GM19452 (cell line): ENCODE measurements around the gene INTS15.
"Not testable (repeated sequence)": the region's sequence is repeated elsewhere in the genome, so short reads cannot be mapped to it uniquely, and the experiment has no call there.

Experiments
- ATAC-seq: cut with Tn5 transposase; IDR thresholded peaks from one replicate; pipeline ENCODE4 v1.9.1; 2021; ENCODE audit not compliant: unreplicated experiment

INTS15 gene

DNA sequence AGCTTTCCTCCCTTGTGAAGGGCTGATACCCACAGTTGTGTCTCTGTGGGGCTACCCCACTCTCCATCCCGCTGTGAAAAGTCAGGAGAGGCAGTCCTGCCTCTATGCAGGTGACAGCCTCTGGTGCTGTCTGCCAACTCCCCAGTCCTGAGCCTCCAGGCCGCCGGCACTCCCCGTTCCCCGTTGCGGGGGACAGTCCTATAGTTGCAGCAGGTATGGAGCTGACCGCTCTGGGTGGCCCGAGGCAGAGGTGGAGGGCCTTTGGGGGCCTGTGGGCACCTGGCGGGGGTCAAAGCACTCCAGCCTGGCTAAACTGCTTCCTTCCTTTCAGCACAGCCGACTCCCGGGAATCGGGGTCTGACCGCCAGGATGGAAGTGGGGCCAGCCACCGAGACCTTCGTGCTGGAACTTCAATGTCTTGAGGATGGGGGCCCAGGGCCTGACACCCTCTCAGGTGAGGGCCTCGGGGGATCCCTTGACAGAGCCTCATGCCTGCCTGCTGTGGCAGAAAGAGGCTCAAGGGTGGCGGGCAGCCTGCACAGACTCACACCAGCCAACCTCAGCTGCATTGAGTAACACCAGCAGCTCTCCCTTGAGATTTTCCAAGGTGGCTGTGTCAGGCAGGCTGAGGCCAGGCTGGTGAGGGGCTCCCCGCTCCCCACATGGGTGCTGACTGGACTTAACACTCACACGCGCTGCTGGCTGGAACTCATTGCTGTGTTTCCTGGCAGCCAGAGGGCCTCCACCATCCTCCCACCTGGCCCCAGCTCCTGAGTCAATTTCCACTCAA, 27.2 kb downstream of the INTS15 start:
- no peak for ATAC-seq

DNA sequence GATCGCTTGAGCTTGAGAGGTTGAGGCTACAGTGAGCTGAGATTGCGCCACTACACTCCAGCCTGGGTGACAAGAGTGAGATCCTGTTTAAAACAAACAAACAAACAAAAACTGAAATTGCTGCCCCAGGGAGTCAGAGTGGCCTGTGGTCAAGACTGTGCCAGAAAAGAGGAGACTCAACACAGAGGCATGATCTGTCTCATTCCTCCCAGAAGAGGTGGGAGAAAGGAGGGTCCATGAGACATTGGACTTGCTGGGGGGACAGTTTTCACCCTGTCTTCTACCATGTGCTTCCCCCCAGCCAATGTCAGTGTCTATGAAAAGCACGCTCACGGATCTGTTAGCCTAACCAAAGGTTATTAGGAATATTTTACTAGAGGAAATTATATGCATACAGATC, 28.8 kb downstream of the INTS15 start:
- ATAC-seq, result no peak

DNA sequence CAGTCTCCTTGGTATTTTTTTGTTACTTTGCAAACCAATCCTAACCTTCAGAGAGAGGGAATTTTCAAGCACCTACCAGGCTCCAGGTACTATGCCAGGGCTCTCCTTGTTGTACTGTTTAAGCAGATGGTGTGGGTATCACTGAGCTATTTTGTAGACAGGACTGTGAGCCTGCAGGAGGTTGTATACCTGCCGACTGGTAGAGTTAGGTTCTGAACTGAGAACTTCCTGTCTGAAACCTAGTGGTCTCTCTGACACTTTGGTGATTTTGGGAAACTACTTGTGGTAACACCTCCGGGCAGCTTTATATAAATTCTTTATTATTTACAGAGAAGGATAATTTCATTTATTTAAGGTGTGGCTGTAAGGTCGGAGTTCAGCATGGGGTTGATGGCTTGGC, 30.1 kb downstream of the INTS15 start:
- no peak for ATAC-seq

DNA sequence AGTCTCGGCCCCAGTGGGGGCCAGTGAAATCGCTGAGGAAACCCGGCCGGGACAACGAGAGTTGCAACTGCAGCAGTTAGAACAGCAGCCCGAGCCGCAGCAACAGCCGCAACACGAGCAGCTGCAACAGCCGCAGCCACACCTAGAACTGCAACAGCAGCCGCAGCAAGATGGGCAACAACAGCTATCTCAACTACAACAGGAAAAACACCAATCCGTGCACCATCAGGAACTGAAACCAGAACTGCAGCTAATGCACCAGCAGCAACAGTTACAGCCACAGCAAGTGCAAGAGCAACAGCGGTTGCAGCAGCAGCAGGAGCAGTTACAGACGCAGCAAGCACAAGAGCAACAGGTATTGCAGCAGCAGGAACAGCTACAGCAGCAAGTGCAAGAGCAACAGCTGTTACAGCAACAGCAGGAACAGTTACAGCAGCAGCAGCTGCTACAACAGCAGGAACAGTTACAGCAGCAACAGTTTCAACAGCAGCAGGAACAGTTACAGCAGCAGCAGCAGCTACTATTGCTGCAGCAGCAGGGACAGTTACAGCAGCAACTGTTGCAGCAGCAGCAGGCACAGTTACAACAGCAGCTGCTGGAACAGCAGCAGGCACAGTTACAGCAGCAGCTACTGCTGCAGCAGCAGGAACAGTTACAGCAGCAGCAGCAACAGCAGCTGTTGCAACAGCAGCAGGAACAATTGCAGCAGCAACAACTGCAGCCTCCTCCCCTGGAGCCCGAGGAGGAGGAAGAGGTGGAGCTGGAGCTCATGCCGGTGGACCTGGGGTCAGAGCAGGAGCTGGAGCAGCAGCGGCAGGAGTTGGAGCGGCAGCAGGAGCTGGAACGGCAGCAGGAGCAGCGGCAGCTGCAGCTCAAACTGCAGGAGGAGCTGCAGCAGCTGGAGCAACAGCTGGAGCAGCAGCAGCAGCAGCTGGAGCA, 31.6 kb downstream of the INTS15 start:
- no peak for ATAC-seq

DNA sequence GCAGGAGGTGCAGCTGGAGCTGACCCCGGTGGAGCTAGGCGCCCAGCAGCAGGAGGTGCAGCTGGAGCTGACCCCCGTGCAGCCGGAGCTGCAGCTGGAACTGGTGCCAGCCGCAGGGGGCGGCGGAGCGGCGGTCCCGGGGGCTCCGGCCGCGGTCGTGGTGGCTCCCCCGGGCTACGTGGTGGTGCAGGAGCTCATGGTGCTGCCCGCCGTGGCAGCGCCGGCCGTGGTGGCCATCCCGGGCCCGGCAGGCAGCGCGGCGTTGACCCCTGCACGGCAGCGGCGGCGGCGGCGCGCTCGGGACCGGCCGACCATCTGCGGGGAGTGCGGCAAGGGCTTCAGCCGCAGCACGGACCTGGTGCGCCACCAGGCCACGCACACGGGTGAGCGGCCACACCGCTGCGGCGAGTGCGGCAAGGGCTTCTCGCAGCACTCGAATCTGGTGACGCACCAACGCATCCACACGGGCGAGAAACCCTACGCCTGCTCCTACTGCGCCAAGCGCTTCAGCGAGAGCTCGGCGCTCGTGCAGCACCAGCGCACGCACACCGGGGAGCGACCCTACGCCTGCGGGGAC, 32.4 kb downstream of the INTS15 start:
- ATAC-seq, result no peak

DNA sequence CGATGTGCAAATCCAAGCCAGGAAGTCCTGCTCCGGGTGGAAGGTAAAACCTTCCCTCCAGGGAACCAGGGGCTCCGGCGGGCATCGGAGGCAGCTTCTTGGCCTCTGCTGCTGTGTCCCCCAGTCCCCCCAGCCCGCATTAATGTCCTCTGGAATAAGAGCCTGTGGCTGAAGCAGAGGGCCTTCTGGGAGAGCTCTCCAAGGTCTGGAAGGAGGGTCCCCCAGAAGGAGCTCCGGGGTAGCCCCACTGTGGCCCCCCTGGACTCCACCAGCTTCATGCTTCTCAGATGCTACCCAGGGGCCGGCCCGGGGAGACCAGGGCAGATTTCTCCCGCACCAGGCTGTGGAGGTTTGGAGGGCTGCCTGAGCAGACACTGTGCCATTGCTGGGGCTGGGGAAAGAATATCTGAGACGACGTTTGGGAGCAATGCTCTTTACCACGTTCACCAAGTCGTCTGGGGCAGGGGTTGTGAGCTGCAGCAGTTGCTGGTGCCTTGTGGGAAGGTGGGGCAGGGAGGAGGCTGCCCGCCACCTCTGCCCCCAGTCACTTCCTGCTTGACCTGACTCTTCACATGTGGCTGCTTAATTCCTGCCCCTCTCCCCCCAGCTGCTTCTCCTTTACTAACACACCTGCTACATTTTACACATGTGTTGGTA, 33.9 kb downstream of the INTS15 start:
- ATAC-seq, result peak; percentile 59

DNA sequence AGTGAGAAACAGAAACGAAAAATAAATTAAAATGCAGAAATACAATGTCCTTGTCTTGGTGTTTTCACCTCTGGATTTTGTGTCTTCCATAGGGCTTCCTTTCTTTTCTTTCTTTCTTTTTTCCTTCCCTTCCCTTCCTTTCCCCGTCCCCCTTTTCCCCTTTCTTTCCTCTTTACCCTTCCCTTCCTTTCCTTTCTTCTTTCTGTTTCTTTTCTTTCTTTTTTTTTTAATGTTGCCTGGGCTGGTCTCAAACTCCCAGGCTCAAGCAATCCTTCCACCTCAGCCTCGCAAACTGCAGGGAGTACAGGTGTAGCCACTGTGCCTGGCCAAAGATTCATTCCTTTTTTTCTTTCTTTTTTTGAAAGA, 34.4 kb downstream of the INTS15 start:
- ATAC-seq, result no peak

DNA sequence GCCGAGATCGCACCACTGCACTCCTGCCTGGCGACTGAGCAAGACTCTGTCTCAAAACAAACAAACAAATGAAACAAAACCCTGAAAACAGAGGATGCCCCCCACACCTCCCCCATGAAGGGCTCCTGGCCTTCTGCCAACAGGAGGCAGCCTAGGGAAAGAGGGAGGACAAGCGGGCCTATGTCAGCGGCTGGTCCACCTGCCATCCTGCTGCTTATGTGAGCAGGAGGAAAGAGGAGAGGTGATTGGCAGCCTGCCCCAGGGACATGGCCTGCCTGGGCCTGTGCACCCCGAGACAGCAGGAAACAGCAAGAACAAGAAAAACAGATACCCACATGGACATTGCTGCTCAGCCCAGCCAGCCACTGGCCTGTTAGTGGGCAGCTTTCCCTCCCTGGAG, 38.2 kb downstream of the INTS15 start:
- no peak for ATAC-seq

DNA sequence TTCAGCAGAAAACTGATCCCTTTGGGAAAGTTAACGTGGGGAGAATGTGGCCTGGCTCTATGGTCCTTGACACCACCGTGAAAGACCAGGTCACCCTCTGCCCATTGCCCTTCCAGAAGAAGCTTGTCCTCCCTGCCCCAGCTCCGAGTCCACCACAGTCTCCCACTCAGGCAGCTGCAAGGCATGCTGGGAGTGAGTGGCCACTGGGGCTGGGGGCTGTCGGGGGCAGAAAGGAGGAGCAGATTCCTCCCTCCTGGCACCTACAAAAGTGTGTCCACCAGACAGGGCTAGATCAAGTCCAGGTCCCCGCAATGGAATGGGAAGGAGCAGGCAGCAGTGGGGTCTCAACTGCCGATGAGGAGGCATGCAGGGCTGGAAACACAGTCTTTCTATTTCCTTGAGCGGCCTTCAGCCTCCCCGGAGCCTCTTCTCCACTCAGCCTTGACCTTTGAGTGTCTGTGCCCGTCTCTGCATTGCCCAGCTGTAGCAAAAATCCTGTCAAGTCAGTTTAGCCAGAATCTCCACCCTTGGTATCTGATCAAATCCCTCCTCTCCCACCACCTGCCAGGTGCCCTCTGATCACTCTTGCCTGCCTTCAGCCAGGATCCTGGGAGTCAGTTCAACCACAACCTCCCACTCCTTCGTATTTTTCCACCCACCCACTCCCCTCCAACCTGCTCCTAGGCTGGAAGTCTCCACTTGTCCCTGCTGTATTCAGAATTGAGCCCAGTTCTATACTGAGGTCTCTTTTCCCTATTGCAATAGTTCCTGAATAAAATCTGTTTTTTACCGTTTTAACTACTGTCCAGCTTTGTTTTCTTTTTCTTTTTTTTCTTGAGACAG, 40.4 kb downstream of the INTS15 start:
- ATAC-seq, result no peak

DNA sequence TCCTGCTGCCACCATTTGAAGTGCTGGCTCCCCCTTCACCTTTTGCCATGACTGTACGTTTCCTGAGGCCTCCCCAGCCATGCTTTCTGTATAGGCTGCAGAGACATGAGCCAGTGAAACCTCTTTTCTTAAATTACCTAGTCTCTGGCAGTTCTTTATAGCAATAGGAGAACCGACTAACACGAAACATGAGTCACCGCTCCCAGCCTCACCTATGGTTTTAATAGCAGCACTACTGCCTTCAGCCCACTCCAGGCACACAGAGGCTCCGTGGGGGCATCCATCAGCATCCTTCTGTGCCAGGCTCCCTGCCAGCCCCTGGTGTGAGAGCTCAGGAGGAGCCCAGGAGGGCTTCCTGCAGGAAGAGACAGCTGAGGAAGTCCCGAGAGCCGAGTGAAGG, 41.8 kb downstream of the INTS15 start:
- ATAC-seq, result no peak

DNA sequence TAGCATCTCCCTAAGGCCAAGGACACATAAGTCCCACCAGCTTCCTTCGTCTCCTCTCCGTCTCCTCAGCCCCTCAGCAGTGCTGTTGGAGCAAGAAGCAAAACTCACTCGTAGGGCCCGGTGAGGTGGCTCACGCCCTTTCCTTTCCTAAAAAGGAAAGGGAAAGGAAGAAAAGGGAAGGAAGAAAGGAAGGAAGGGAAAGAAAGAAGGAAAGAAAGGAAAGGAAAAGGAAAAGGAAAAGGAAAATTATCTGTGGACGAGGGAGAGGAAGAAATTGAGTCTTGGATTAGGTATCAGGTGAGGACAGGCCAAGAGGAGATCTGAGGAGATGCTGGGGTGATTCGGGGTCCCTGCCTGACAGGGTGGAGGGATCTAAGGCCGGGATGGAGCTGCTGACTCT, 44.2 kb downstream of the INTS15 start:
- no peak for ATAC-seq

DNA sequence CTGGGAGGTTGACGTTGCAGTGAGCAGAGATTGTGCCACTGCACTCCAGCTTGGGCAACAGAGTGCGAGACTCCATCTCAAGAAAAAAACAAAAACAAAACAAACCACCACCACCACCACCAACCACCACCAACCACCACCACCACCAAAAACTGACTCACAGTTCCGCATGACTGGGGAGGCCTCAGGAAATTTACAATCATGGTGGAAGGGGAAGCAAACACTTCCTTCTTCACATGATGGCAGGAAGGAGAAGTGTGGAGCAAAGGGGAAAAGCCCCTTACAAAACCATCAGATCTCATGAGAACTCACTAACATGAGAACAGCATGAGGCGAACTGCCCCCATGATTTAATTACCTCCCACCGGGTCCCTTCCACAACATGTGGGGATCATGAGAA, 45.1 kb downstream of the INTS15 start:
- ATAC-seq, result not testable (repeated sequence)

DNA sequence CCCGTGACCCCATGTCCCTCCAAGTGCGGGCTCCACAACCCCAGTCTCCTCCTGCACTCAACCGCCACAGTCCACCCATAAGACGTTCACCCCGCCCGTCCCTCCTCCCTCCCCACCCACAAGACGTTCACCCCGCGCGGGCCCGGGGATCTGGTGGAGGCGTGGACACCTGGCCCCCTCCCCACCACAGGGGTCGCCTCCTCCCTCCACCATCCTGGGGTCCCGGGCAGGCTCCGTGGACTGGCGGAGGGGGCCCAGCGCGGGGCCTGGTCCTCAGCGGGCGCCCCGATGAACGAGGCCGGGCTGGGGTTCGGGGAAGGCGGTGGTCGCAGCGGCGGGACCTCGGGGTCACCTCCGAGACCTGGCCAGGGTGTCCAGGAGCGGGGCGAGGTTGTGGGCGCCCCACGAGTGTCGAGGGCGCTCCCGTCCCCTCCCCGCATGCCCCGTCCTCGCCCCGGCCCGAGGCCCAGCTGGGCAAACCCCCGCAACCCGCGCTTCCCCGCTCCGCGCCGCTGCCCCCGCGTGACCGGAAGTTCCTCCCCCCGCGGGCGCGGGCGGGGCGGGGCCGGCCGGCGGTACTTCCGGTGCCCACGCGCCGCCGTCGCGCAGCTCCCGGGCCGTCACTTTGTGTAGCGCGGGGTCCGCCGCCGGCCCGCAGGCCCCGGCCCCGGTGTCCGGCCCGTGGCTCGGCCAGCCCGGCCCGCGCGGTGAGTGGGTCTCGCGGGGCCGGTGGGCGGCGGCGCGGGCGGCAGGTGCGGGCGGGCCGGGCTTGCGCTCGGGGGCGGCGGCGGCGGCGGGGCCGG, 47.1 kb downstream of the INTS15 start, which contains the start of gene ZNF316:
Gene ZNF316 (plus strand): TSS at position 578 of the 803 bp plus-strand sequence. CDS start 5,092 bp downstream, outside the sequence.
- peak; percentile 60 for ATAC-seq

DNA sequence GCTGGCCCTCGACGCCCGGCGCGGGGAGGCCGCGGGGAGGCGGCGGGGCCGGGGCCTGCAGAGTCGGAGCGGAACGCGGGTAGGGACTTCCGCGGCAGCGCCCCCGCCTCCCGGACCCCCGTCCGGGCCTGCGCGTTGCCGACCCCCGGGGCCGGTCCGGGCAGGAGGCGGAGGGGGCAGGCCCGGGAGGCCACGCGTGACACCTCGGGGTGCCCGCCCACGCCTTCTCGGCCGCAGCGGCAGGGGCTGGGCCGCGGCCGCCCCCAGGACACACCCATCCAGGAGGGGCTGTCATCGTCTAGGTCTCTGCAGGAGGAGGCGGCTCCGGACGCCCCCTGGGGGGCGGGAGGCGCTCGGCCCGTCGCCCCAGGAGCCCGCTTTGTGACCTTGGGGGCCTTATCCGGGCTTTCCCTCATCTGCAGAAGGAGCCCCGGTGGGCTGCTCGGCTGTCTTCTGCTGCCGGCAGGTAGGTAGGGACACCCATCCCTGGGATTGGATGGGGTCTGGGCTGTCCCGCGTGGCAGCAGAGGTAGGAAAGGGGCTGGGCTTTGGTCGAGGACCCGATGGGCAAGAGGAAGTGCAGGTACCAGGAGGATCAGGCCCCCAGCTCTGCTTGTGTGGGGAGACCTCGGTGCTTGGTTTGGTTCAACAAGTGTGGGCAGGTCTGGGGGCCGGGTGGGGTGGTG, 47.9 kb downstream of the INTS15 start:
- ATAC-seq, result peak; percentile 78

DNA sequence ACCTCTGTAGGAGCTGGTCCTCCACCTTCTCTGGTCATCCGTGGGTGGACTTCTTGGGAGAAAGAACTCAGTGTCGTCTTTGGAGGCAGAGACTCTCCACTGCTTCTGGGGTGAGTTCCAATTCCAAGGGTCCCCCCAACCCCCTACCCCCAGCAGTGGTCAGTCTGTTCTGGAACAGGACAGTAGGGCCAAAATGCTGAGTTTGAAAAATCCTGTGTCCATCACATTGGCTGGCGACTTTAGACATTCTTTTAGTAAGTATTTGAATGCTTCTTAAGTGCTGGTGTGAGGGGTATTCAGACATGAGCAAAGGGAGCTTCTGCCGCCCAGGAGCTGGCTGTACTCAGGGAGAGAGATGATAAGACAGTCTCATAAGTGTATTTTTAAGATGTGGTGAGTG, 49.2 kb downstream of the INTS15 start:
- no peak for ATAC-seq

DNA sequence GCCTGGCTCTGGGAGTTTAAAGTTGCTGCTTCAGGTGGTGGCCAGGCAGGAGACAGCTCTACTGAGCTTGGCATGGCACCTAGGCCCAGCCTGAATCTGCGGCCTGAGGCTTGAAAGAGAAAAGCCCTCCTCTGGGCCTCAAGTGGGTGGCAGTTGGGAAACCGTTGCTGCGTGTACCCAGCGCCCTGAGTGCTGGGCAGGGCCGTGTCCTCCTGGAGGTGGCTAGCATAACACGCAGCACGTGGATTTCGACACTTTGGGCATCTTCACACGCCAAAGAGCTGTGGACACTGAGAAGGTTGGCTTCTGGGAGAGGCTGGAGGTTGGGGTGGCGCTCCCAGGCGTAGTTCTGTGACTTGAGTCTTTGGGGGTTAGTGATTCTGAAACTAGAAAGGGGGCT, 49.8 kb downstream of the INTS15 start:
- no peak for ATAC-seq

DNA sequence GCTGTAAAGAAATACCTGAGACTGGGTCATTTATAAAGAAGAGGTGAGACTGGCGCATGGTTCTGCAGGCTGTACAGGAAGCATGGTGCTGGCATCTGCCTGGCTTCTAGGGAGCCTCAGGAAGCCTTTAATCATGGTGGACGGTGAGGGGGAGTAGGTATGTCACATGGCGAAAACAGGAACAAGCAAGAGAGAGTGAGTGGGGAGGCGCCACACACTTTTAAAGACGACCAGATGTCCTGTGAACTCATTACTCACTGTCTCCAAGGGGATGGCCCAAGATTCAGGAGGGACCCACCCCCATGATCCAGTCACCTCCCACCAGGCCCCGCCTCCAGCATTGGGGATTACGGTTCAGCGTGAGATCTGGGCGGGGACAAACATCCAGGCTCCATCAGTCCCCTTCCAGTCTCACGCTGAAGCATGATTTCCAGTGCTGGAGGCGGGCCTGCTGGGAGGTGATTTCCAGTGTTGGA, 50.5 kb downstream of the INTS15 start:
- no peak for ATAC-seq

DNA sequence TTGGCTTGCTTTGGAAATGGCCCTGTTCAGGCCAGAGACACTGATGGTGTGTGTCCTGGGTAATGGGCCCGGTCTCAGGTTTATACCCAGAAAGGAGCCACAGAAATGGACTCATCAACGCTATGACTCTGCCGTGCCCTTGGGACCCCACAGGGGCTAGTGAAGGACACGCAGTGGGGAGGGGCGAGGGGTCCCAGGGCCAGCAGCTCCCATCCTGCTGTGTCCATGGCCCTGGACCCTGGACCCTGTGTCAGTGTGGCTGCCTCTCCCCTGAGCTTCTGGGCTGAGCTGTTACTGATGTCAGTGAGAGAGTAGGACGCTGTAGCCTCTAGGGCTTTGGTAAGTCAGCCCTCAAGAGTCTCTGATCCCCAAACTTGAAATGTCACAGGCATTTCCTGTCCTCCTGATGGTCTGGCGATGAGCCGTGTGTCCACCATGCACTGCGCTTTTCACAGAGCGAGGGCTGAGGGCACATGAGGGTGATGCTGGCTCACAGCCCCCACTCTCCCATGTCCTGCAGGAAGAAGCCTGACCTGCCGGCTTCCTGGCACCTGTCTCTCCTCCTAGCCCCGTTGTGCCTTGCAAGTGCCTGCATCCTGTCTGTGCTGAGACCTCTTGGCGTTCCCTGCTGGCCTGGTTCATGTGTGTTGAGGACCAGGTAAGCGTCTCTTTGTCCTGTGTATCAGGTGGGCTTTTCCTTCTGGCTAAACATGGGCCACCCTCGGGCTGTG, 51.6 kb downstream of the INTS15 start:
- ATAC-seq, result no peak
